SK-N-SH (cell line): ENCODE measurements around the gene ATL3.

ENCODE experiments used
- CTCF ChIP-seq: fragments of 200-600 bp; sonication (generic); IDR thresholded peaks from 2 replicates; pipeline ENCODE4 v1.6.1; 2017; ENCODE audit warnings: antibody characterized with exemption, mild to moderate bottlenecking, moderate library complexity
- EP300 ChIP-seq, 2 experiments: IDR thresholded peaks; 2 replicates each; pipeline versions ENCODE4 v1.4.0 to v1.6.1; 2012; ENCODE audit warnings: borderline replicate concordance in 1 of 2, low read depth in 1 of 2, low read length in 1 of 2
- FOSL2 ChIP-seq: IDR thresholded peaks from 2 replicates; pipeline ENCODE4 v1.4.0; 2012; ENCODE audit warnings: low read depth, mild to moderate bottlenecking, moderate library complexity, borderline replicate concordance
- RAD21 ChIP-seq: IDR thresholded peaks from 2 replicates; pipeline ENCODE4 v1.6.1; 2012; ENCODE audit warnings: mild to moderate bottlenecking, low read length
- REST ChIP-seq: IDR thresholded peaks from 2 replicates; pipeline ENCODE4 v1.6.1; 2012; ENCODE audit warnings: mild to moderate bottlenecking, low read depth, low read length, moderate library complexity
- USF1 ChIP-seq: IDR thresholded peaks from 2 replicates; pipeline ENCODE4 v1.4.0; 2012; ENCODE audit warnings: low read depth, borderline replicate concordance

DNA sequence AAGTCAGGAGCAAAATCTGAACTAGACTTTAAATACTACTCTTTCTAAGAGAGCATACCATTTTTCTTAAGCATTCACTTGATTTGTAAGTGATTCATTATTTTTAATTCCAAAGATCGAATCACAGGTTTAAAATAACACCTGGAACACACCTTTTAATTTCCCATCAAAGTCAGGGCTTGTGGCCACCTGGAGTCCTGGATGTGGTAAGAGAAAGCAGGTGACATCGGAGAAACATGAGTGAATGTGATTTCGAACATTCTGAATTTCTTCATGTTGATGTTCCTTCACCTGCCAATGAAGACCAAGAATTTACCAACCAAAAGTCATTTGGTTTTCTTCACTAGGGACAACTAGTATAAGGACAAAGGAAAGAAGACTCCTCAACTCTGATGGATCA lies 28.0 kb downstream of the ATL3 start:
- TF ChIP-seq CTCF (no peak), EP300 (IDR thresholded peaks at IDR 0.05; ENCODE audit: borderline replicate concordance in 1 of 2, low read depth in 1 of 2, low read length in 1 of 2) (no peak), USF1 (no peak), REST (no peak), RAD21 (no peak), FOSL2 (no peak)
